Measurements from ENCODE around the gene RHOB.

GRCh38 chr2:20485612-20486388, 38.9 kb downstream of the RHOB start:
- TF ChIP-seq POLR2A (IDR thresholded peaks at IDR 0.05; ENCODE audit: low read length) (no peak), GATA1 (IDR thresholded peaks at IDR 0.05; ENCODE audit: low read depth, low read length) (no peak)
